ENCODE measurements around the gene ZNF473. TPM values are rescaled to one million over a fixed set of nuclear protein-coding genes. Genes with fewer than 3 reads are reported as not detected.

The ZNF473 gene
- total RNA-seq = 10 to 100 TPM; 10.9 to 12.5 TPM

GRCh38 chr19:50025794-50026549 is at the start of gene ZNF473:
Gene ZNF473 (plus strand): TSS chr19:50026005. CDS start chr19:50031083, 5,078 bp downstream.
- peaks cover 29% of the 10 kb centered on the region for H3K36me3 Mint-ChIP-seq (ENCODE audit: low read depth)
- H3K4me1 Mint-ChIP-seq = peaks cover 37% of the 10 kb centered on the region
- peaks cover 6% of the 10 kb centered on the region for H3K9me3 Mint-ChIP-seq (ENCODE audit: low read depth)
- DNase-seq (peak; percentile 95), ATAC-seq (peak; percentile 83)
- ChIA-PET POLR2A (interaction anchor here (0.6 kb wide), 1 partner anchor 384 kb away, joined by 3 read pairs; the partner anchor contains the start of gene SCAF1), CTCF (interaction anchor here (0.6 to 0.8 kb wide), 2 partner anchors 14 to 124 kb away, joined by 3 to 4 read pairs; no protein-coding TSS in a partner anchor)
- no peaks in the 10 kb centered on the region for H3K27me3 Mint-ChIP-seq
- H3K27ac Mint-ChIP-seq = peak within 1 kb of the TSS; percentile 95
- H3K4me3 Mint-ChIP-seq = peak within 1 kb of the TSS; percentile 85
- intact Hi-C loops (cut with DNase I, micrococcal nuclease) = loop anchor here (1.0 to 5.0 kb wide), 23 partner anchors 25 to 1082 kb away; partner anchors contain the start of genes ATF5 (in 2 of the 2), NUP62 (in 2 of the 2), AKT1S1 (in 1 of the 2) and CTU1 (in 1 of the 2)

DNA sequence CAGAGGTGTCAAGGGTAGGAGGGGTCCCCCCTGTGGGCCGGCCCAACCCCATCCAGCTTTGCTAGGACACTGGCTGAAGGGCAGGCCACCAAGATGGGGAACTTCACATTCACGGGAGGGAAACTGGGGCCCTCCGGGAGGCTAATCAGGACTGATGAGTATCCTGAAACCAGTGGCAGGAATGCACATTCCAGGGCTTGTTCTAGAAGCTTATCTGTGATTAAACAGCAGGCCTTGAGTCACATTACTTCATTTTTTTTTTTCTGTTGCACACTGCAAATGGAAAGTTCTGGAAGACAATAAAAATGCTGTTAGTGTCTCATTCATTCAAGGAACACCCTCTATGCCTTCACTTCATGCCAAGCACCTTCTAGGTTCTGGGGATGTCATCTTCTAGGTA is 49.3 kb upstream of the ZNF473 start:
- Mint-ChIP-seq H3K27ac (no peak overlapping the region), H3K4me3 (no peak overlapping the region), H3K36me3 (ENCODE audit: low read depth) (peaks cover 11% of the 10 kb centered on the region), H3K4me1 (no peaks in the 10 kb centered on the region), H3K9me3 (ENCODE audit: low read depth) (no peaks in the 10 kb centered on the region), H3K27me3 (no peaks in the 10 kb centered on the region)
- ChIA-PET POLR2A (no interaction called here), CTCF (interaction anchor here (0.8 to 1.2 kb wide), 2 partner anchors 26 to 39 kb away, joined by 3 read pairs; no protein-coding TSS in a partner anchor)
- ATAC-seq (no peak), DNase-seq (no peak)
- intact Hi-C loops (cut with DNase I, micrococcal nuclease) = no loop called here

DNA sequence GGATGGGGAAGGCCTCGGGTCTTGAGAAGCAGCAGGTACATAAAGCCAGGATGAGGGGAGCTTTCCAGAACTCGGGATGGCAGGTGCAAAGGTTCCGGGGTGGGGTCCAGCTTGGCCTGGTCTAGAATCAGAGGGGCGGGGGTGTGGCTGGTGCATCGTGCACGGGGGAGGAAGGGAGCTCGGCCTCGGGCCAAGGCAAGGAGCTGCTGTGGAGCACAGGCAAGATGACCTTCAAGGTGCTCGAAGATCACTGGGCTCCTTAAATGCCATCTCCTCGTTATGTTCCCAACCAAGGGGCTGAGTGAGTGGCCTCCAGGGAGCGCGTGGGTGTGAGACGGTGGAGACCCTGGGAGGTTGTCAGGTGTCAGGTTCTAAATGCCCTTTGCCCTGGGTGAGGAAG is 48.7 kb upstream of the ZNF473 start:
- DNase-seq (no peak), ATAC-seq (no peak)
- ChIA-PET POLR2A (no interaction called here), CTCF (no interaction called here)
- H3K4me1 Mint-ChIP-seq = no peaks in the 10 kb centered on the region
- intact Hi-C loops (cut with DNase I, micrococcal nuclease) = no loop called here
- peaks cover 17% of the 10 kb centered on the region for H3K36me3 Mint-ChIP-seq (ENCODE audit: low read depth)
- no peaks in the 10 kb centered on the region for H3K9me3 Mint-ChIP-seq (ENCODE audit: low read depth)
- H3K4me3 Mint-ChIP-seq = no peak overlapping the region
- H3K27ac Mint-ChIP-seq = no peak overlapping the region
- H3K27me3 Mint-ChIP-seq = no peaks in the 10 kb centered on the region

DNA sequence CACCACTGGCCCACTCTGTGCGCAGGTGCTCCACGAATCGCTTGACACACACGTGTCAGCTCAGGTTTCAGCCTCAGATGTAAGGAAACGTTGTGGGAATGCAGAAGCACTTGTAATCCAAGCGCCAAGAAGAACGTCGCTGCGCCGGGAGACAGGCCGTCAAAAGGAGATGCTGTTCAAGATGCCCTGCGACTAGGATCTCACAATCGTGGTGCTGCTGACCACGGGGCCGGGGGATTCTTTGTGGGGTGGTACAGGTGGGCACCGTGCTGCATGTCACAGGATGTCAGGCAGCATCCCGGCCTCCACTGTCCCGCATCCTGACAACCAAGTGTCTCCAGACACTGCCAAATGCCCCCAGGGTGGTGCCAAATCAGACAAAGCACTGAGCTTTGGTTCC is 47.9 kb upstream of the ZNF473 start:
- DNase-seq = no peak
- no peaks in the 10 kb centered on the region for H3K4me1 Mint-ChIP-seq
- CTCF ChIA-PET = interaction anchor here (1.1 kb wide), 1 partner anchor 28 kb away, joined by 3 read pairs; no protein-coding TSS in a partner anchor
- no peaks in the 10 kb centered on the region for H3K27me3 Mint-ChIP-seq
- intact Hi-C loops (cut with DNase I, micrococcal nuclease) = no loop called here
- no peaks in the 10 kb centered on the region for H3K9me3 Mint-ChIP-seq (ENCODE audit: low read depth)
- ATAC-seq = no peak
- no peak overlapping the region for H3K4me3 Mint-ChIP-seq
- H3K36me3 Mint-ChIP-seq (ENCODE audit: low read depth) = peaks cover 17% of the 10 kb centered on the region
- POLR2A ChIA-PET = no interaction called here
- H3K27ac Mint-ChIP-seq = no peak overlapping the region

DNA sequence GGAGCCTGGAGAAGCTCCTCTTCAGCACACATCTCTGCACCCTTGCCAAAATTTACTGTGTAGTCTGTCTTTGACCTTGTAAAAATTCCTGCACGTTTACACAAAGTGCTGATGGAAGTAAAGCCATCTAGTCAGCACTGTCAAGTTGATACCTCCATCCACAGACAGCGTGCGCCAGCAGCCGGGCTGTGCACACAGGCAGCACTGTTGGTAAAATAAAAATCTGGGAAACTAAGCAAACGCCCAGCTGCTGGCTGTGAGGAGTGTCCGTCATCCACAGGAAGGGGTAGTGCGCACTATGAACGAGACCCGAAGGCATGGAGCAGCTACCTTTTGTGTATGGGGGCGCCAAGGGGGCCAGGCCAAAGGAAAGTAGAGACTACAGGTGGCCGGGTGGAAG is 47.5 kb upstream of the ZNF473 start:
- Mint-ChIP-seq H3K4me1 (no peaks in the 10 kb centered on the region), H3K27me3 (no peaks in the 10 kb centered on the region), H3K4me3 (no peak overlapping the region), H3K36me3 (ENCODE audit: low read depth) (peaks cover 17% of the 10 kb centered on the region), H3K27ac (no peak overlapping the region), H3K9me3 (ENCODE audit: low read depth) (no peaks in the 10 kb centered on the region)
- intact Hi-C loops (cut with DNase I, micrococcal nuclease) = no loop called here
- ChIA-PET CTCF (interaction anchor here (0.9 to 1.1 kb wide), 2 partner anchors 14 to 29 kb away, joined by 3 read pairs; no protein-coding TSS in a partner anchor), POLR2A (no interaction called here)
- ATAC-seq (no peak), DNase-seq (no peak)

- H3K27ac Mint-ChIP-seq = no peak overlapping the region
- peaks cover 3% of the 10 kb centered on the region for H3K4me1 Mint-ChIP-seq
- intact Hi-C loops (cut with DNase I, micrococcal nuclease) = loop anchor here in 1 of 2 experiments (5.0 kb wide), 1 partner anchor 175 kb away; no protein-coding TSS in a partner anchor
- CTCF ChIA-PET = interaction anchor here (1.7 kb wide), 1 partner anchor 43 kb away, joined by 7 read pairs; no protein-coding TSS in a partner anchor
- POLR2A ChIA-PET = no interaction called here
- no peaks in the 10 kb centered on the region for H3K27me3 Mint-ChIP-seq
- ATAC-seq (no peak), DNase-seq (no peak)
- no peak overlapping the region for H3K4me3 Mint-ChIP-seq
- peaks cover 16% of the 10 kb centered on the region for H3K36me3 Mint-ChIP-seq (ENCODE audit: low read depth)
- H3K9me3 Mint-ChIP-seq (ENCODE audit: low read depth) = no peaks in the 10 kb centered on the region
Observed at GRCh38 chr19:49981603-49982593, 43.9 kb upstream of the ZNF473 start.

DNA sequence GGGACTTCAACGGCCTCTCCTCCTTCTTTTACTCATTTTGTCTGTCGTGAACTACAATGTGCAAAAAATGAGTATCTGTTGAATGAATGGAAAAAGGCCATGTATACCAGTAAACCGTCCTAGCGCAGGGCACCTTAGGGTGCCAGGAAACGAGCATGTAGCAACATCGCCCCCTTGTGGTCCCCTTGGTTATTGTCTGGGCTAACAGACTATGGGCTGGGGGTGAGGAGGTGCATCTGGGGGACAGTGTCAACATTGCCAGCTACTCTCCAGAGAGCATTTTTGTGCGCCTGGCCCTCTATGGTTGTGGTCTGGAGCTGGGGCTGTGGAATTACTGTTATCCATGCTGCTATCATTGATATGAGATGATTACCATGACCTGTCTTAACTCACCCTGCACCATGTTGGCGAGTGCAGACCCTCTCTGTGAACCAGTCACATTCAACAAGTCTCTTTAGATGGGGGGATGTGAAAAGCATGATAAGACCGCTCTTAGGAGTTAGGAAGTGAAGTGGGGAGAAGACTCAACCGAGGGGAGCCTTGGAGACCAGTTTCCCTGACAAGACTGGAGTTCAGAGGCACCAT is 42.1 kb upstream of the ZNF473 start:
- intact Hi-C loops (cut with DNase I, micrococcal nuclease) = loop anchor here (1.0 to 5.0 kb wide), 4 partner anchors 11 to 266 kb away; no protein-coding TSS in a partner anchor
- Mint-ChIP-seq H3K4me1 (peaks cover 13% of the 10 kb centered on the region), H3K27me3 (no peaks in the 10 kb centered on the region), H3K36me3 (ENCODE audit: low read depth) (peaks cover 28% of the 10 kb centered on the region), H3K27ac (no peak overlapping the region), H3K9me3 (ENCODE audit: low read depth) (no peaks in the 10 kb centered on the region), H3K4me3 (no peak overlapping the region)
- DNase-seq = peak; percentile 90
- ChIA-PET POLR2A (no interaction called here), CTCF (interaction anchor here (0.7 to 3.0 kb wide), 6 partner anchors 9 to 175 kb away, joined by 3 to 16 read pairs (median 6); partner anchors contain the start of genes ATF5 and NUP62)
- ATAC-seq = peak; percentile 82

DNA sequence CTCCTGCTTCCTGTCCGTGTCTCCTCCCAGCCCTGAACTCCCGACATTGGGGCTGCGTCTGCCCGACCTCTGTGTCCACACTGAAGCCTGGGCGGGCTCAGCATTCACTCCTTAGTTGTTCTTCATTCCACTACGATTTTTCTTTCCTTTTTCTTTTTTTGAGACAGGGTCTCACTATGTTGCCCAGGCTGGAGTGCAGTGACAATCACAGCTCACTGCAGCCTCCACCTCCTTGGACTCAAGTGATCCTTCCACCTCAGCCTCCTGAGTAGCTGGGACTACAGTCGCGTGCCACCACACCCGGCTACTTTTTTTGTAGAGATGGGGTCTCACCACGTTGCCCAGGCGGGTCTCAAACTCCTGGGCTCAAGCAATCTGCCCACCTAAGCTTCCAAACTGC is 41.3 kb upstream of the ZNF473 start:
- CTCF ChIA-PET = interaction anchor here (0.9 to 3.0 kb wide), 6 partner anchors 8 to 64 kb away, joined by 3 to 16 read pairs (median 6); partner anchors contain the start of genes ATF5 and NUP62
- POLR2A ChIA-PET = no interaction called here
- Mint-ChIP-seq H3K4me1 (peaks cover 17% of the 10 kb centered on the region), H3K4me3 (no peak overlapping the region), H3K27ac (no peak overlapping the region), H3K9me3 (ENCODE audit: low read depth) (no peaks in the 10 kb centered on the region), H3K36me3 (ENCODE audit: low read depth) (peaks cover 28% of the 10 kb centered on the region), H3K27me3 (no peaks in the 10 kb centered on the region)
- intact Hi-C loops (cut with DNase I, micrococcal nuclease) = loop anchor here (1.0 to 5.0 kb wide), 2 partner anchors 12 to 177 kb away; no protein-coding TSS in a partner anchor
- ATAC-seq (no peak), DNase-seq (no peak)

DNA sequence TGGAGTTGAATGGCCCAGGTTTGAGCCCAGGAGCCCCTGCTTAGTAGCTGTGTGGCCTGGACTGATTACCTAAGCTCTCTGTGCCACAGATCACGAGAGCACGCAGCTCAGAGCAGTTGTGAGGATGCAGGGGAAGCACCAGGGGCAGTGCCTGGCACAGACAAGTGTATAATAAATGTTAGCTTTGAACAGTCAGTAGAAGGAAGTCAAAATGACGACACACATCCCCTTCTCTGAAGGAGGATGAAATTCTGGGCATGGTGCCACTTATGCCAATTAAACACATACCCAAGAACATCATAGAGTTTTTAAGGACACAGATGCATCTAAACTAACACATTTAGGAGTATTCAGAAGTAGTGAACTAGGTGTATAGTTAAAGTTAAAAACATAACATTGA is 39.9 kb upstream of the ZNF473 start:
- POLR2A ChIA-PET = interaction anchor here (0.5 kb wide), 1 partner anchor 46 kb away, joined by 3 read pairs; no protein-coding TSS in a partner anchor
- ATAC-seq (no peak), DNase-seq (no peak)
- H3K27me3 Mint-ChIP-seq = no peaks in the 10 kb centered on the region
- no peak overlapping the region for H3K27ac Mint-ChIP-seq
- no peak overlapping the region for H3K4me3 Mint-ChIP-seq
- CTCF ChIA-PET = interaction anchor here (0.6 to 3.0 kb wide), 2 partner anchors 48 to 53 kb away, joined by 4 to 16 read pairs; no protein-coding TSS in a partner anchor
- no peaks in the 10 kb centered on the region for H3K9me3 Mint-ChIP-seq (ENCODE audit: low read depth)
- intact Hi-C loops (cut with DNase I, micrococcal nuclease) = loop anchor here in 1 of 2 experiments (2.0 to 5.0 kb wide), 3 partner anchors 57 to 341 kb away; partner anchors contain the start of genes AKT1S1, ATF5, KCNC3 and NUP62
- peaks cover 17% of the 10 kb centered on the region for H3K4me1 Mint-ChIP-seq
- peaks cover 24% of the 10 kb centered on the region for H3K36me3 Mint-ChIP-seq (ENCODE audit: low read depth)

- Mint-ChIP-seq H3K4me1 (peaks cover 17% of the 10 kb centered on the region), H3K27ac (no peak overlapping the region), H3K36me3 (ENCODE audit: low read depth) (peaks cover 22% of the 10 kb centered on the region), H3K9me3 (ENCODE audit: low read depth) (no peaks in the 10 kb centered on the region), H3K27me3 (no peaks in the 10 kb centered on the region), H3K4me3 (no peak overlapping the region)
- DNase-seq = no peak
- ChIA-PET CTCF (interaction anchor here (0.6 kb wide), 1 partner anchor 54 kb away, joined by 4 read pairs; no protein-coding TSS in a partner anchor), POLR2A (interaction anchor here (0.5 to 0.6 kb wide), 2 partner anchors 46 to 1447 kb away, joined by 3 to 4 read pairs; no protein-coding TSS in a partner anchor)
- ATAC-seq = no peak
- intact Hi-C loops (cut with DNase I, micrococcal nuclease) = loop anchor here in 1 of 2 experiments (2.0 to 5.0 kb wide), 3 partner anchors 58 to 341 kb away; partner anchors contain the start of genes AKT1S1, ATF5, KCNC3 and NUP62
Observed at GRCh38 chr19:49986354-49986753, 39.5 kb upstream of the ZNF473 start.

All from activated CD4-positive, alpha-beta T cell treated with anti-CD3 and anti-CD28 coated beads for 36 hours (primary cell).